HG03108 (cell line): ENCODE data around the gene AFAP1L2.

Experiments used
- ATAC-seq: cut with Tn5 transposase; IDR thresholded peaks from one replicate; pipeline ENCODE4 v1.9.1; 2021; ENCODE audit warnings: moderate library complexity; ENCODE audit not compliant: unreplicated experiment

AFAP1L2 gene

GRCh38 chr10:114391599-114391998 lies 12.7 kb downstream of the AFAP1L2 start:
- no peak for ATAC-seq

- ATAC-seq = no peak
These were observed 14.9 kb downstream of the AFAP1L2 start for GRCh38 chr10:114389426-114389825.

- ATAC-seq = no peak
These were observed 16.0 kb downstream of the AFAP1L2 start for GRCh38 chr10:114388275-114388674.

GRCh38 chr10:114387784-114388183 lies 16.5 kb downstream of the AFAP1L2 start:
- no peak for ATAC-seq

GRCh38 chr10:114386452-114386851 lies 17.9 kb downstream of the AFAP1L2 start:
- ATAC-seq = no peak

- ATAC-seq = no peak
These were observed 18.7 kb downstream of the AFAP1L2 start for GRCh38 chr10:114385557-114385956.

GRCh38 chr10:114384601-114385000 lies 19.7 kb downstream of the AFAP1L2 start:
- no peak for ATAC-seq

- no peak for ATAC-seq
These were observed 20.1 kb downstream of the AFAP1L2 start for GRCh38 chr10:114384181-114384580.

GRCh38 chr10:114380797-114381196 lies 23.5 kb downstream of the AFAP1L2 start:
- no peak for ATAC-seq

GRCh38 chr10:114380060-114380459 lies 24.2 kb downstream of the AFAP1L2 start:
- no peak for ATAC-seq

GRCh38 chr10:114379631-114380041 lies 24.7 kb downstream of the AFAP1L2 start:
- no peak for ATAC-seq

- no peak for ATAC-seq
These were observed 27.8 kb downstream of the AFAP1L2 start for GRCh38 chr10:114376523-114376922.

GRCh38 chr10:114375047-114375446 lies 29.3 kb downstream of the AFAP1L2 start:
- ATAC-seq = no peak

GRCh38 chr10:114374053-114374791 lies 30.1 kb downstream of the AFAP1L2 start:
- no peak for ATAC-seq

GRCh38 chr10:114373631-114374030 lies 30.7 kb downstream of the AFAP1L2 start:
- ATAC-seq = no peak

GRCh38 chr10:114372995-114373394 lies 31.3 kb downstream of the AFAP1L2 start:
- no peak for ATAC-seq

GRCh38 chr10:114372179-114372578 lies 32.1 kb downstream of the AFAP1L2 start:
- ATAC-seq = no peak

GRCh38 chr10:114370966-114371365 lies 33.3 kb downstream of the AFAP1L2 start:
- no peak for ATAC-seq

- ATAC-seq = no peak
These were observed 34.1 kb downstream of the AFAP1L2 start for GRCh38 chr10:114370199-114370598.

GRCh38 chr10:114368057-114368391 lies 36.3 kb downstream of the AFAP1L2 start:
- ATAC-seq = no peak

GRCh38 chr10:114367351-114368056 lies 36.8 kb downstream of the AFAP1L2 start:
- ATAC-seq = no peak

GRCh38 chr10:114364726-114365125 lies 39.6 kb downstream of the AFAP1L2 start:
- ATAC-seq = no peak
